ENCODE data around the gene RBM4.

DNA sequence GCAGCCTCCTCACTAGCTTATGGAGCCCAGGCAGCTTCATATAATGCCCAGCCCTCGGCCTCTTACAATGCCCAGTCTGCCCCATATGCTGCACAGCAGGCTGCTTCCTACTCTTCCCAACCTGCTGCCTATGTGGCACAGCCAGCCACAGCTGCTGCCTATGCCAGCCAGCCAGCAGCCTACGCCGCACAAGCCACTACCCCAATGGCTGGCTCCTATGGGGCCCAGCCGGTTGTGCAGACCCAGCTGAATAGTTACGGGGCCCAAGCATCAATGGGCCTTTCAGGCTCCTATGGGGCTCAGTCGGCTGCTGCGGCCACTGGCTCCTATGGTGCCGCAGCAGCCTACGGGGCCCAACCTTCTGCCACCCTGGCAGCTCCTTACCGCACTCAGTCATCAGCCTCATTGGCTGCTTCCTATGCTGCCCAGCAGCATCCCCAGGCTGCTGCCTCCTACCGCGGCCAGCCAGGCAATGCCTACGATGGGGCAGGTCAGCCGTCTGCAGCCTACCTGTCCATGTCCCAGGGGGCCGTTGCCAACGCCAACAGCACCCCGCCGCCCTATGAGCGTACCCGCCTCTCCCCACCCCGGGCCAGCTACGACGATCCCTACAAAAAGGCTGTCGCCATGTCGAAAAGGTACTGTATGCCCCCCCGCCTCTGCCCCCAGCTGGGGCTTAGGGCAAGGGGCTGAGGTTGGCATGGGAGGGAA is 13.3 kb upstream of the RBM4 start:
- TF ChIP-seq, protein P1, sequence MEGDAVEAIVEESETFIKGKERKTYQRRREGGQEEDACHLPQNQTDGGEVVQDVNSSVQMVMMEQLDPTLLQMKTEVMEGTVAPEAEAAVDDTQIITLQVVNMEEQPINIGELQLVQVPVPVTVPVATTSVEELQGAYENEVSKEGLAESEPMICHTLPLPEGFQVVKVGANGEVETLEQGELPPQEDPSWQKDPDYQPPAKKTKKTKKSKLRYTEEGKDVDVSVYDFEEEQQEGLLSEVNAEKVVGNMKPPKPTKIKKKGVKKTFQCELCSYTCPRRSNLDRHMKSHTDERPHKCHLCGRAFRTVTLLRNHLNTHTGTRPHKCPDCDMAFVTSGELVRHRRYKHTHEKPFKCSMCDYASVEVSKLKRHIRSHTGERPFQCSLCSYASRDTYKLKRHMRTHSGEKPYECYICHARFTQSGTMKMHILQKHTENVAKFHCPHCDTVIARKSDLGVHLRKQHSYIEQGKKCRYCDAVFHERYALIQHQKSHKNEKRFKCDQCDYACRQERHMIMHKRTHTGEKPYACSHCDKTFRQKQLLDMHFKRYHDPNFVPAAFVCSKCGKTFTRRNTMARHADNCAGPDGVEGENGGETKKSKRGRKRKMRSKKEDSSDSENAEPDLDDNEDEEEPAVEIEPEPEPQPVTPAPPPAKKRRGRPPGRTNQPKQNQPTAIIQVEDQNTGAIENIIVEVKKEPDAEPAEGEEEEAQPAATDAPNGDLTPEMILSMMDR (IDR thresholded peaks at IDR 0.05; ENCODE audit: low read length), result no peak
- no peak for TF ChIP-seq EZH2 (IDR thresholded peaks at IDR 0.05; ENCODE audit: borderline replicate concordance, low read length)

Data from OCI-LY1 (cell line).